Measurements from ENCODE around the gene CEND1.

Gene CEND1

GRCh38 chr11:818396-819128, 28.7 kb upstream of the CEND1 start, which contains the start of gene PNPLA2:
Gene PNPLA2 (plus strand): TSS chr11:818914. CDS start chr11:819719, 805 bp downstream.
- H3K27ac ChIP-seq: peak within 1 kb of the TSS; percentile 79
- TF ChIP-seq CTCF (IDR thresholded peaks at IDR 0.05; ENCODE audit: low read depth, low read length, missing control alignments): no peak
- in situ Hi-C loops (cut with HindIII; ENCODE audit: low pct_ligation_motif_present, low sequenced_read_pairs): no loop called here
- H3K27me3 ChIP-seq (replicated peaks): no peaks in the 10 kb centered on the region
- H3K4me3 ChIP-seq (ENCODE audit: low read depth, low read length): peak within 1 kb of the TSS; percentile 52
- DNase-seq: no peak
- peaks cover 13% of the 10 kb centered on the region for H3K36me3 ChIP-seq (replicated peaks)

- Histone ChIP-seq H3K4me3 (ENCODE audit: low read depth, low read length) (no peak overlapping the region), H3K27ac (no peak overlapping the region), H3K36me3 (replicated peaks) (peaks cover 31% of the 10 kb centered on the region), H3K27me3 (replicated peaks) (no peaks in the 10 kb centered on the region)
- no peak for TF ChIP-seq CTCF (IDR thresholded peaks at IDR 0.05; ENCODE audit: low read depth, low read length, missing control alignments)
- DNase-seq: no peak
- in situ Hi-C loops (cut with HindIII; ENCODE audit: low pct_ligation_motif_present, low sequenced_read_pairs): no loop called here
Measured at GRCh38 chr11:816433-816779, 26.5 kb upstream of the CEND1 start.

GRCh38 chr11:815675-816432, 26.0 kb upstream of the CEND1 start:
- DNase-seq: no peak
- Histone ChIP-seq H3K27me3 (replicated peaks) (no peaks in the 10 kb centered on the region), H3K36me3 (replicated peaks) (peaks cover 35% of the 10 kb centered on the region), H3K27ac (no peak overlapping the region), H3K4me3 (ENCODE audit: low read depth, low read length) (no peak overlapping the region)
- no peak for TF ChIP-seq CTCF (IDR thresholded peaks at IDR 0.05; ENCODE audit: low read depth, low read length, missing control alignments)
- in situ Hi-C loops (cut with HindIII; ENCODE audit: low pct_ligation_motif_present, low sequenced_read_pairs): no loop called here

DNA sequence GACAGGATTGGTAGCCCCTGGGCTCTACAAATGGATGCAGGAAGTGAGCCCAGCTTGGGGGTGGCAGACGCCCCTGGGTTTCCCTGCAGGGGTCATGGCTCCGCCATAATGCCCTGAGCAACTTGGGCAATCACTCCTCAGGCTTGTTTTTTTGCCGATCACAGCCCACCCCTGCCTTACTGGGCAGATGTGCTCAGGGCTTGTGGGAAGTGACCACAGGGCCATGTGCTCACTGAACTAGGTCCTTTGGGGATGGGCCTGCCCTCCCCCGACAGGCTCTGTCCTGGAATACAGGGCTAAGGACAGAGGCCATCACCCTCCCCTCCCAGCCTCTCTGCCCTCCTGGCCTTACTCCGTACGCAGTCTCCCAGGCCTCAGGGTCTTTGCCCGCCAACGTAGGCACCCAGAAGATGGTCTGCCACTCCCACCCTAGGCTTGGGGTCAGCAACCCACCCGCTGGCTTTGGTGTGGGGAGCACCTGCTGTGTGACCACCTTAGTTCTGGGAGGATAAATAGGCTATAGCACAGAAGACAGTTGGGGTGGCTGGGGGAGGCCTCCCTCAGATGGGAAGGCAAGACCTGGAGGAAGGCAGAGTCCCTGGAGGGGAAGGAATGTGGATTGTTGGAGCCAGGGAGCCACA, 23.7 kb upstream of the CEND1 start:
- in situ Hi-C loops (cut with HindIII; ENCODE audit: low pct_ligation_motif_present, low sequenced_read_pairs): no loop called here
- Histone ChIP-seq H3K27me3 (replicated peaks) (no peaks in the 10 kb centered on the region), H3K4me3 (ENCODE audit: low read depth, low read length) (no peak overlapping the region), H3K36me3 (replicated peaks) (peaks cover 40% of the 10 kb centered on the region), H3K27ac (no peak overlapping the region)
- no peak for TF ChIP-seq CTCF (IDR thresholded peaks at IDR 0.05; ENCODE audit: low read depth, low read length, missing control alignments)
- no peak for DNase-seq

- Histone ChIP-seq H3K27me3 (replicated peaks) (no peaks in the 10 kb centered on the region), H3K27ac (no peak overlapping the region), H3K36me3 (replicated peaks) (peaks cover 40% of the 10 kb centered on the region), H3K4me3 (ENCODE audit: low read depth, low read length) (no peak overlapping the region)
- TF ChIP-seq CTCF (IDR thresholded peaks at IDR 0.05; ENCODE audit: low read depth, low read length, missing control alignments): no peak
- in situ Hi-C loops (cut with HindIII; ENCODE audit: low pct_ligation_motif_present, low sequenced_read_pairs): no loop called here
- no peak for DNase-seq
Measured at GRCh38 chr11:813072-813455, 23.2 kb upstream of the CEND1 start.

All from brain microvascular endothelial cell (primary cell).